GM18868 (cell line): ENCODE data around the gene DNAI4.
A peak's percentile ranks its signal among the peaks of the same experiment; 100 is the strongest.
"Not testable (repeated sequence)": the region's sequence is repeated elsewhere in the genome, so short reads cannot be mapped to it uniquely, and the experiment has no call there.

Source experiments
- ATAC-seq: cut with Tn5 transposase; IDR thresholded peaks from one replicate; pipeline ENCODE4 v1.9.1; 2021; ENCODE audit warnings: mild to moderate bottlenecking, moderate library complexity; ENCODE audit not compliant: unreplicated experiment

The DNAI4 gene

GRCh38 chr1:66924756-66925557, at the start of gene DNAI4, which contains the start of gene MIER1:
DNAI4 (minus strand) TSS chr1:66924856; CDS start chr1:66924831, 25 bp downstream.
MIER1 (plus strand) TSS chr1:66924990; CDS start chr1:66925029, 39 bp downstream.
- peak; percentile 95 for ATAC-seq

DNA sequence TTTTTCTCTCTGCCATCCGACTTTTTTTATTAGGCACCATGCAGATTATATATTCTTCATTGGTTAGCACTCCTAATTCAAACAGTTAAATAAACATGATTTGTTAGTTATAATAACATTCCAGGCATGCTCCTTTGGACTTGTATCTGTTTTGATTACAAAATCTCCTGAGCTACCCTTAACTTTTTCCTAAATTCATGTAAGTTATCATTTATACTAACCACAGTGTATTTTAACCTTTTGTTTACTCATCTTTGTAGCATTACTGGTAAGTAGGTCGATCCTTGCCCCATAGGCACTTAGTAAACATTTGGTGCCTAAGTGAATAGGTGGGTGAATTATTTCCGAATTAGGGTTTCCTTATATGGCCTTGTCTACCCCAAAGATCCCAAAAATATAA, 43.9 kb upstream of the DNAI4 start:
- no peak for ATAC-seq

DNA sequence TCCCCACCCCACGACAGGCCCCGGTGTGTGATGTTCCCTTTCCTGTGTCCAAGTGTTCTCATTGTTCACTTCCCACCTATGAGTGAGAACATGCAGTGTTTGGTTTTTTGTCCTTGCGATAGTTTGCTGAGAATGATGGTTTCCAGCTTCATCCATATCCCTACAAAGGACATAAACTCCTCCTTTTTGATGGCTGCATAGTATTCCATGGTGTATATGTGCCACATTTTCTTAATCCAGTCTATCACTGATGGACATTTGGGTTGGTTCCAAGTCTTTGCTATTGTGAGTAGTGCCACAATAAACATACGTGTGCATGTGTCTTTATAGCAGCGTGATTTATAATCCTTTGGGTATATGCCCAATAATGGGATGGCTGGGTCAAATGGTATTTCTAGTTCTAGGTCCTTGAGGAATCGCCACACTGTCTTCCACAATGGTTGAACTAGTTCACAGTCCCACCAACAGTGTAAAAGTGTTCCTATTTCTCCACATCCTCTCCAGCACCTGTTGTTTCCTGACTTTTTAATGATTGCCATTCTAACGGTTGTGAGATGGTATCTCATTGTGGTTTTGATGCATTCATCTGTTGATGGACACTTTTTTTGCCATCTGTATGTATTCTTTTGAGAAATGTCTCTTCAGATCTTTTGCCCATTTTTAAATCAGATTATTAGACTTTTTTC, 41.7 kb upstream of the DNAI4 start:
- not testable (repeated sequence) for ATAC-seq

DNA sequence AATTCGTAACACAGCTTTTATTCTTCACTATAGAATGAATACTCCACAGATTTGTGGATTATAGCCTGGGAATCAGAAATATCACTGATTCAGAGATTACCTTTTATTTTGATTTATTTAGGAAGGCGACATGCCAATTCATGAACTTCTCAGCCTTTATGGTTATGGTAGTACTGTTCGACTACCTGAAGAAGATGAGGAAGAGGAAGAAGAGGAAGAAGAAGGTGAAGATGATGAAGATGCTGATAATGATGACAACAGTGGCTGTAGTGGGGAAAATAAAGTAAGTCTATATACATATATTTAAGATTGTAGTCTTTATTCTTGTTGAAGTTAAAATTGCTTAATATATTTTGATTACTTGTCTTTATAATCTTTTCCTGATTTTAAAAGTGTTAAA, 33.3 kb upstream of the DNAI4 start:
- ATAC-seq: no peak

GRCh38 chr1:66954208-66954607, 29.6 kb upstream of the DNAI4 start:
- peak; percentile 46 for ATAC-seq

- ATAC-seq: no peak
Measured at GRCh38 chr1:66951513-66951912, 26.9 kb upstream of the DNAI4 start.

GRCh38 chr1:66947267-66947666, 22.6 kb upstream of the DNAI4 start:
- no peak for ATAC-seq

GRCh38 chr1:66945316-66945715, 20.7 kb upstream of the DNAI4 start:
- no peak for ATAC-seq

DNA sequence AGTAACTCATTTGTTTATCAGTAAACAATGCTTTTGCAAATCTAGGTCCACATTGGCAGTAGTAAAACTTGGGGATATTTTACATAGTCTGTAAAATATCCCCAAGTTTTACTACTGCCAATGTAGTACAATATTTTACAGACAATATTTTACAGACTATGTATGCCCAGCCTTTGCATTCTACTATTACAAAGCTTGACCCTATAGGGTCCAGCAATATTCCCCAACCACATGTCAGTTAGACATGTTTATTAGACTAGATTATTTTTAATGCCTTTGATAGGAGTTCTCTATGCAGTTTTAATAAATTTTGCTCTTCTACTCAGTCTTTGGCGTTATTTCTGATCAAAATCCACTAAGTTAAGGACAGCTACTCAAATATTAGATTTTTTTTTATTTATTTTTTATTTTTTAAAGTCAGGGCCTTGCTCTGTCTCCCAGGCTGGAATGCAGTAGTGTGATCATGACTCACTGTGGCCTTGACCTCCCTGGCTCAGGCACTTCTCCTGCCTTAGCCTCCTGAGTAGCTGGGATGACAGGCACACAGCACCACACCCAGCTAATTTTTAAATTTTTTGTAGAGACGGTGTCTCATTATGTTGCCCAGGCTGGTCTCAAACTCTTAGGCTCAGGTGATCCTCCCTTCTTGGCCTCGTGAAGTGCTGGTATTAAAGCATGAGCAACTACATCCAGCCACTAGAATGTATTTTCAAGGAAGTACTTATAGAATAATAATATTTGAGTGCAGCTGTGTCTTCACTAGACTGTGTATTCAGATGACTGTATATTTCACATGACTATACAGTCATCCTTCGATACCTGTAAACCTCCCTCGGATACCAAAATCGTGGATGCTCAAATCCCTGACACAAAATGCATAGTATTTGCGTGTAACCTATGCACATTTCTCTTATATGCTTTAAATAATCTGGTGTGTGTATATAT, 19.9 kb upstream of the DNAI4 start:
- no peak for ATAC-seq

DNA sequence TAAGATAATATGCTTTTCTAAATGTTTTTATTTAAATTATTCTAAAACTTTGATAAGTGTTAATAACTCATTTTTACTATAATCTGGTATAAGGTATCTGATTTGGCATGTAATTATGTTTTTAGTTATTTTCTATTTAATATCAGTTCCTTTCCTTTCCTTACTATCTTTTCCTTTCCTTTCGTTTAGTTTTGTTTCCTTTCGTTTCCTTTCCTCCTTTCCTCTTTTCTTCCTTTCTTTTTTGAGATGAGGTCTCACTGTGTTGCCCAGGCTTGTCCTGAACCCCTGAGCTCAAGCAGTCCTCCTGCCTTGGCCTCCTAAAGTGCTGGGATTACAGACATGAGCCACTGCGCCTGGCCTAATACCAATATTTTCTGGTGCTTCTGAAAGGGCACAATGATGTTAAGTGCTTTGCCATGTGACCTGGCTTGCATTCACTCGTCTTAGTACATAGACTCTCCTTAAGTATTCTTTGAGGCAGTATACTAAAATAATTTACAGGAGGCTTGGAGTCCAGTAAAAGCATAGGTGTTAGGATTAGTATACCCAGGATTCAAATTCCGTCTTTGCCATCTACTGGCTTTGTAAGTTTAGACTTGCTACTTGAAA, 18.8 kb upstream of the DNAI4 start:
- ATAC-seq: no peak

- ATAC-seq: no peak
Measured at GRCh38 chr1:66940981-66941380, 16.3 kb upstream of the DNAI4 start.

DNA sequence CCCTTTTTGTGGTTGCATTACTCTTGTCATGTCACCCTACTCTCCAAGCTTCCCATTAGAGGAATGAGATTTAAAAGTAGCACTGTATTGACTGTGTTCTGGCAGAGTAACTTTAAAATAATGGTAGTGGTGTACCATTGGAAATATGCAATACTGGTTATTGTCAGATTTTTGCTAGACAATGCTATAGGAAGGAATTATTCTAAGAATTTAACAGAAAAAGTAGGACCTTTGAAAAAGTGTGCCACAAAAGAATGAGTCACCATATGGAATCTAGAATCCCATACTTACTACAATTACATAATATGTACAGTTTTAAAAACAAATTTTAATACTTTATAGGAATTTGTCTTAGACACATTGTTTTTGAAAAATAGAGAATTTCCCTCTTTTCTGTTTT, 14.0 kb upstream of the DNAI4 start:
- ATAC-seq: no peak

GRCh38 chr1:66937529-66938234, 13.0 kb upstream of the DNAI4 start:
- no peak for ATAC-seq

GRCh38 chr1:66933887-66934700, 9.4 kb upstream of the DNAI4 start:
- ATAC-seq: no peak

GRCh38 chr1:66932291-66932690, 7.6 kb upstream of the DNAI4 start:
- ATAC-seq: no peak

GRCh38 chr1:66931590-66931989, 6.9 kb upstream of the DNAI4 start:
- no peak for ATAC-seq

- ATAC-seq: no peak
Measured at GRCh38 chr1:66930823-66931174, 6.1 kb upstream of the DNAI4 start.

GRCh38 chr1:66929999-66930822, 5.6 kb upstream of the DNAI4 start:
- ATAC-seq: peak; percentile 67

DNA sequence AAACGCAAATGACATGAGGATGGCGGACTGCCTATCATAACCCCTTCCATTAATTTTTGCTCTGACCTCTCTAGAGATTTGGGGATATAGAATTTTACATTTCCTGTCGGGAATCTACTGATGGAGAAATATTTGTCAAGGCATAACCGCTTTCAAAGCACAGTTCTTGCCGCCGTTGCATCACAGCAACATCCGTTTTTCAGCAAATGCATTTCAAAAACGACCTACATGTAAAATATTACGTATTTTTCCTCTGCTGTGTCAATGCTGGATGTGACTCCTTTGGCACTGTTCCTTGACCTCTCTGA, 5.0 kb upstream of the DNAI4 start:
- no peak for ATAC-seq
